Measurements from ENCODE around the gene CDKAL1.

CDKAL1 gene

DNA sequence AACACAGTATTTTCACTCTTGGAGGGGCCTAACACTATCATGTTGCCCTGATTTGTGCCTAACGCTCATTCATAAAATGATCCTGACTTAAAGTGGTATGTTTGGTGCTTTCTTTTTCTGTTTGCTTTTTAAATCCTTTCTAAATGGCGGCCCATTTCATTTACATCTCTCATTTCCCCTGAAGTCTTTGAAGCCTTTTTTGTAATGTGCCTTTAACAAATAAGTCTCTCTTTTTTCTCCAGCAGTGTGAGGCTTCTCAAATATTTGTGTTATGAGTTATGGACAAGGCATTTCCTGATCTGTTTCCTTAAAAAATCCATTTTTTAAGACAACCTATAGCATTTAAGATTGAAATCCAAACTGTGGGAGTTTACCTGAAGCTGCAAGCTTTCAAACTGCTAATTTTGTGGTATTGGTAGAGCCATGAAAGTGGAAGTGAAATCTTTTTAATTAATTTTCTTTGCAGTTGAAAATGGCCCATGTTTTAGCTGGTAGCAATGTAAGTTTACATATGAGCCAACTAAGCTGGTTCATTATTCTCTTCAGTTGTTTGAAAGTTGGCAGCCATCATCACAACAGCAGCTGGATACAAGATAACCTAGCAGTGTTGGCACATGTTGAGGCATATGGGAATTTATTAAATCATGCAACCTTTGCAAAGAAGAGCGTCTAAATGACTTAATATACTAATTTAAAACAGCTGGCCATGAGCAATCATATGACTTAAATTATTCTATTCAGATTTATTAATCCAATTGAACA, 469.7 kb downstream of the CDKAL1 start:
- no peaks in the 10 kb centered on the region for H3K27me3 ChIP-seq (replicated peaks; ENCODE audit: insufficient read depth, low read length)
- H3K4me3 ChIP-seq (ENCODE audit: low read length) = no peak overlapping the region
- H3K9ac ChIP-seq (ENCODE audit: low read length) = no peak overlapping the region; the same call in 1 of the 2 replicates
- H3K36me3 ChIP-seq (replicated peaks; ENCODE audit: insufficient read depth, low read length) = no peaks in the 10 kb centered on the region
- H3K27ac ChIP-seq (ENCODE audit: low read length) = peak overlapping the region; percentile 9; the same call in 1 of the 2 replicates
- peaks cover 9% of the 10 kb centered on the region for H3K4me1 ChIP-seq (ENCODE audit: low read length)
- no peaks in the 10 kb centered on the region for H4K20me1 ChIP-seq (ENCODE audit: insufficient read depth, low read length)
- H3K79me2 ChIP-seq (ENCODE audit: low read length) = no peaks in the 10 kb centered on the region
- no peaks in the 10 kb centered on the region for H3K9me2 ChIP-seq (replicated peaks; ENCODE audit: insufficient read depth, low read length)
- peak; percentile 29 for DNase-seq
- H3K4me2 ChIP-seq (ENCODE audit: low read depth, low read length) = peak overlapping the region; percentile 45; the same call in 1 of the 2 replicates
- no peaks in the 10 kb centered on the region for H3K9me3 ChIP-seq (replicated peaks; ENCODE audit: insufficient read depth, low read length)
- no peaks in the 10 kb centered on the region; the same call in 1 of the 2 replicates for H3F3A ChIP-seq (ENCODE audit: insufficient read depth, low read length)
- H2AFZ ChIP-seq (ENCODE audit: low read length) = no peak overlapping the region
- TF ChIP-seq, protein P1, sequence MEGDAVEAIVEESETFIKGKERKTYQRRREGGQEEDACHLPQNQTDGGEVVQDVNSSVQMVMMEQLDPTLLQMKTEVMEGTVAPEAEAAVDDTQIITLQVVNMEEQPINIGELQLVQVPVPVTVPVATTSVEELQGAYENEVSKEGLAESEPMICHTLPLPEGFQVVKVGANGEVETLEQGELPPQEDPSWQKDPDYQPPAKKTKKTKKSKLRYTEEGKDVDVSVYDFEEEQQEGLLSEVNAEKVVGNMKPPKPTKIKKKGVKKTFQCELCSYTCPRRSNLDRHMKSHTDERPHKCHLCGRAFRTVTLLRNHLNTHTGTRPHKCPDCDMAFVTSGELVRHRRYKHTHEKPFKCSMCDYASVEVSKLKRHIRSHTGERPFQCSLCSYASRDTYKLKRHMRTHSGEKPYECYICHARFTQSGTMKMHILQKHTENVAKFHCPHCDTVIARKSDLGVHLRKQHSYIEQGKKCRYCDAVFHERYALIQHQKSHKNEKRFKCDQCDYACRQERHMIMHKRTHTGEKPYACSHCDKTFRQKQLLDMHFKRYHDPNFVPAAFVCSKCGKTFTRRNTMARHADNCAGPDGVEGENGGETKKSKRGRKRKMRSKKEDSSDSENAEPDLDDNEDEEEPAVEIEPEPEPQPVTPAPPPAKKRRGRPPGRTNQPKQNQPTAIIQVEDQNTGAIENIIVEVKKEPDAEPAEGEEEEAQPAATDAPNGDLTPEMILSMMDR (IDR thresholded peaks at IDR 0.05; ENCODE audit: low read length) = no peak
- TF ChIP-seq EZH2phosphoT487 (IDR thresholded peaks at IDR 0.05; ENCODE audit: low read length) (no peak), EZH2 (optimal IDR thresholded peaks at IDR 0.05; ENCODE audit: low read depth, low read length) (no peak)

DNA sequence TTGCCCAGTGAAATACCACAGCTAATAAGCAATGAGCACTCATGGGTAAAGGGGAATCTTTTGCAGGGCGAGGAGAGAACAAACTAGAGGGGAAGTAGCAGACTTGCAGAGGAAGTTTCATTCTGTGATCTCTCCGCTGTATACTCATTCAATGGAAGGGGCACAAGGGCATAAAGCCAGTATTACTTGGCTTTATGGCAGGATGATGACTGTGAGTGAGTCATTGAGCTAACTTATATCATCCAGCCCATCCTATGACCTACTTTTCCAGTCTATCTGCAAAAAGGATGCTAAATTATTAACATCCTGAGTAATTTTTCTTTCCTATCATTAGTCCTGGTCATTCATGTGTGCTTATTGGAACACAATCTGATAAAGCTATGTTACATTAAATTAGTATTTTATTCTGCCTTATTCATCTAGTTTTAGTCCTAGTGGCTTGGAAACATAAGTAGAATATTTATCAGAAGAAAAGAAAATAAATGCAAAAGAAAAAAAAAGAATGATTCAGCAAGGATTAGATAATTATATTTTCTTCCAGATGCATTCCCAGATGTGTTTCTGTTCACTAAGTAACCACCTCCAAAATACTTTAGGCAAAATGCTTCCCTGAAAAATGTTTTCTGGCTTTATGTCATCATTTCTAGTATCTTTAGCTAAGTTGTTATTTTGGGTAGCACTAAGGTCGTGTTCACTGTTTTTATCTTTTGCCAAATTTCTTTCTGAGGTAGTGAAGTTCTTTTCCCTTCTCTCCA, 471.7 kb downstream of the CDKAL1 start:
- no peaks in the 10 kb centered on the region; the same call in 1 of the 2 replicates for H3F3A ChIP-seq (ENCODE audit: insufficient read depth, low read length)
- H3K4me1 ChIP-seq (ENCODE audit: low read length) = peaks cover 9% of the 10 kb centered on the region
- H3K27me3 ChIP-seq (replicated peaks; ENCODE audit: insufficient read depth, low read length) = no peaks in the 10 kb centered on the region
- H3K79me2 ChIP-seq (ENCODE audit: low read length) = no peaks in the 10 kb centered on the region
- DNase-seq = no peak
- H3K4me2 ChIP-seq (ENCODE audit: low read depth, low read length) = no peak overlapping the region
- H3K4me3 ChIP-seq (ENCODE audit: low read length) = no peak overlapping the region
- no peaks in the 10 kb centered on the region for H4K20me1 ChIP-seq (ENCODE audit: insufficient read depth, low read length)
- no peak overlapping the region for H2AFZ ChIP-seq (ENCODE audit: low read length)
- no peak overlapping the region for H3K9ac ChIP-seq (ENCODE audit: low read length)
- no peak for TF ChIP-seq EZH2 (optimal IDR thresholded peaks at IDR 0.05; ENCODE audit: low read depth, low read length)
- no peak for TF ChIP-seq EZH2phosphoT487 (IDR thresholded peaks at IDR 0.05; ENCODE audit: low read length)
- TF ChIP-seq, protein P1 (IDR thresholded peaks at IDR 0.05; ENCODE audit: low read length) = no peak
- H3K27ac ChIP-seq (ENCODE audit: low read length) = no peak overlapping the region
- H3K9me2 ChIP-seq (replicated peaks; ENCODE audit: insufficient read depth, low read length) = no peaks in the 10 kb centered on the region
- no peaks in the 10 kb centered on the region for H3K9me3 ChIP-seq (replicated peaks; ENCODE audit: insufficient read depth, low read length)
- no peaks in the 10 kb centered on the region for H3K36me3 ChIP-seq (replicated peaks; ENCODE audit: insufficient read depth, low read length)

DNA sequence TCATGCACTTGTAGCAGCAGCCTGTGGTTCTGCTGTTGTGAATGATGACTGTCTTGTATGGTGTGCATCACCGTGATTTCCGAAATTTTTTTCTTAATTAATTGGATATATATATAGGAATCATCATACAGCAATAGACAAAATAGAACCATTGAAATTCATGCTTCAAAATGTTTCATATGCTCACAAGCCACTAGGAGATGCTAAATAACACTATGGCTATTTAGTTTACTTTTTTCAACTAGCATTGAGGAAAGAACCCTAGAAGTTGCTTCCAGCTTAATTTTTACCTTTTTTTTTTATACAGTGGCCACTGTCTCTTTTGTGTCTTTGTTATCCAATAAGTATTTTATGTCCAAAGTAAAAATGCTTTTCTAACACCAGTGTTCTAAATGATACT, 485.4 kb downstream of the CDKAL1 start:
- no peaks in the 10 kb centered on the region for H3F3A ChIP-seq (ENCODE audit: insufficient read depth, low read length)
- H2AFZ ChIP-seq (ENCODE audit: low read length) = no peak overlapping the region
- no peaks in the 10 kb centered on the region for H3K9me3 ChIP-seq (replicated peaks; ENCODE audit: insufficient read depth, low read length)
- no peak overlapping the region for H3K4me3 ChIP-seq (ENCODE audit: low read length)
- no peaks in the 10 kb centered on the region for H3K9me2 ChIP-seq (replicated peaks; ENCODE audit: insufficient read depth, low read length)
- H4K20me1 ChIP-seq (ENCODE audit: insufficient read depth, low read length) = no peaks in the 10 kb centered on the region
- H3K36me3 ChIP-seq (replicated peaks; ENCODE audit: insufficient read depth, low read length) = no peaks in the 10 kb centered on the region
- H3K4me1 ChIP-seq (ENCODE audit: low read length) = no peaks in the 10 kb centered on the region
- no peak for DNase-seq
- H3K9ac ChIP-seq (ENCODE audit: low read length) = no peak overlapping the region
- no peaks in the 10 kb centered on the region for H3K27me3 ChIP-seq (replicated peaks; ENCODE audit: insufficient read depth, low read length)
- no peak overlapping the region for H3K27ac ChIP-seq (ENCODE audit: low read length)
- TF ChIP-seq, protein P1 (IDR thresholded peaks at IDR 0.05; ENCODE audit: low read length) = no peak
- TF ChIP-seq EZH2 (optimal IDR thresholded peaks at IDR 0.05; ENCODE audit: low read depth, low read length) = no peak
- no peak for TF ChIP-seq EZH2phosphoT487 (IDR thresholded peaks at IDR 0.05; ENCODE audit: low read length)
- no peaks in the 10 kb centered on the region for H3K79me2 ChIP-seq (ENCODE audit: low read length)
- no peak overlapping the region for H3K4me2 ChIP-seq (ENCODE audit: low read depth, low read length)
